ENCODE results near the gene SLC38A5.

DNA sequence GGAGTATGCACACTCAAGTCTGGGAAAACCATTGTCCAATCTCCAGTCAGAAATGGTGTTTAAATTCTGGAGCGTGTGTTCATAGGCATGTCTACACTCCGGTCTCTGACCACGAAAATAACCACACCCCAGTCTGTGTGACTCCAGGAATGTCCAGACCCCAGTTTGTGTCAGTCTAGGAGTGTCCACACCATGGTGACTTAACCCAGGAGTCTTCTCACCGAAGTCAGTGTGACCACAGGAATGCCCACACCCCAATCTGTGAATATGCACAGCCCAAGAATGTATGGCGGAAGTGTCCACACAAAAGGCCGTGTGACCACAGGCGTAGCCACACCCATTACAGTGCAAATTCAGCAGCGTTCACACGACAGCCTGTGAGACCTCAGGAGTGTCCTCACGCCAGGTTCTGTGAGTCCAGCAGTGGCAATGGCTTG lies 17.3 kb upstream of the SLC38A5 start:
- no peak for TF ChIP-seq EZH2 (IDR thresholded peaks at IDR 0.05; ENCODE audit: borderline replicate concordance, low read length)
- TF ChIP-seq, protein P1, sequence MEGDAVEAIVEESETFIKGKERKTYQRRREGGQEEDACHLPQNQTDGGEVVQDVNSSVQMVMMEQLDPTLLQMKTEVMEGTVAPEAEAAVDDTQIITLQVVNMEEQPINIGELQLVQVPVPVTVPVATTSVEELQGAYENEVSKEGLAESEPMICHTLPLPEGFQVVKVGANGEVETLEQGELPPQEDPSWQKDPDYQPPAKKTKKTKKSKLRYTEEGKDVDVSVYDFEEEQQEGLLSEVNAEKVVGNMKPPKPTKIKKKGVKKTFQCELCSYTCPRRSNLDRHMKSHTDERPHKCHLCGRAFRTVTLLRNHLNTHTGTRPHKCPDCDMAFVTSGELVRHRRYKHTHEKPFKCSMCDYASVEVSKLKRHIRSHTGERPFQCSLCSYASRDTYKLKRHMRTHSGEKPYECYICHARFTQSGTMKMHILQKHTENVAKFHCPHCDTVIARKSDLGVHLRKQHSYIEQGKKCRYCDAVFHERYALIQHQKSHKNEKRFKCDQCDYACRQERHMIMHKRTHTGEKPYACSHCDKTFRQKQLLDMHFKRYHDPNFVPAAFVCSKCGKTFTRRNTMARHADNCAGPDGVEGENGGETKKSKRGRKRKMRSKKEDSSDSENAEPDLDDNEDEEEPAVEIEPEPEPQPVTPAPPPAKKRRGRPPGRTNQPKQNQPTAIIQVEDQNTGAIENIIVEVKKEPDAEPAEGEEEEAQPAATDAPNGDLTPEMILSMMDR (conservative IDR thresholded peaks at IDR 0.05 in 1 of 2, IDR thresholded peaks at IDR 0.05 in 1 of 2; ENCODE audit: extremely low read depth in 1 of 2, insufficient read depth in 1 of 2, low read depth in 1 of 2, low read length in 2 of 2): no peak

Measured in mammary epithelial cell (primary cell).